Body of pancreas (tissue), 4 donors: ENCODE results near the gene GINS1.

Experiments used
- POLR2A ChIP-seq, 3 donors: fragments of 450-650 bp; IDR thresholded peaks; one replicate each; pipeline ENCODE4 v1.6.1; 2016; ENCODE audit warnings: antibody characterized with exemption in 3 of 3, mild to moderate bottlenecking in 2 of 3
- TF ChIP-seq, protein P1 (sequence below), 7 experiments: fragments of 450-650 bp in 4 of 7; fragments of 200-600 bp in 3 of 7; sonication (generic) in 3 of 7; IDR thresholded peaks; one replicate each; pipeline ENCODE4 v1.5.1; 2016 to 2019; ENCODE audit warnings: antibody characterized with exemption in 7 of 7

DNA sequence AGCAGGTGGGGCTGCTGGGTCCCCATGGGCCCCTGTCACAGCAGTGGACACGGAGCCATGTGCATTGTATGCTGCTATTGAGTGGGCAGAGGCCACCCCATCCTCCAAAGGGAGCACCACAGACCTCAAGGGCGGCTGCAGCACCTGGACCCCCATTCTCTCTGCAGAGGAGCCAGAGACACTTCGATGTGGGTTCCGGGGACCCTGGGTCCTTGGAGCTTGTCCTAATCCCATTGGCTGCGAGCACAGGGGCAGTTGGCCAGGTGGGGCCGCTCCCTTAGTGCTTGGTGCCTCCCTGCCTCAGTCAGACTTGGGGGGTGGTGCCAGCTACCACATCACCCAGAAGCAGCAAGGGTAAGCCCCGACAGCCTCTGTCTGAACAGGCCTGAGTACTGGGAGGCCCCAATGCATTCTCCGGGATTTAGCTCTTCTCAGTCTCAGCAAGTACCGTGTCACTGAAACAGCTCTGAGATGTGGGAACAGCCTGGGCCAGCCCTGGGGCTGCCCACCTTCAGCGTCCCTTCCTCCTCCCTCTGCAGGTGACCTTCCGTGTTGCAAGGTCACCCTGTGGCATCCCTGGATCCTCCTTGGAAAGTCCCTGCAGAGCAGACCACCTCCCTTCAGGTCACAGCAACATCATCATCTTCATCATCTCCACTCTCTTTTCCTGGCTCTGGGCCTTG is 73.9 kb downstream of the GINS1 start:
- TF ChIP-seq, protein P1, sequence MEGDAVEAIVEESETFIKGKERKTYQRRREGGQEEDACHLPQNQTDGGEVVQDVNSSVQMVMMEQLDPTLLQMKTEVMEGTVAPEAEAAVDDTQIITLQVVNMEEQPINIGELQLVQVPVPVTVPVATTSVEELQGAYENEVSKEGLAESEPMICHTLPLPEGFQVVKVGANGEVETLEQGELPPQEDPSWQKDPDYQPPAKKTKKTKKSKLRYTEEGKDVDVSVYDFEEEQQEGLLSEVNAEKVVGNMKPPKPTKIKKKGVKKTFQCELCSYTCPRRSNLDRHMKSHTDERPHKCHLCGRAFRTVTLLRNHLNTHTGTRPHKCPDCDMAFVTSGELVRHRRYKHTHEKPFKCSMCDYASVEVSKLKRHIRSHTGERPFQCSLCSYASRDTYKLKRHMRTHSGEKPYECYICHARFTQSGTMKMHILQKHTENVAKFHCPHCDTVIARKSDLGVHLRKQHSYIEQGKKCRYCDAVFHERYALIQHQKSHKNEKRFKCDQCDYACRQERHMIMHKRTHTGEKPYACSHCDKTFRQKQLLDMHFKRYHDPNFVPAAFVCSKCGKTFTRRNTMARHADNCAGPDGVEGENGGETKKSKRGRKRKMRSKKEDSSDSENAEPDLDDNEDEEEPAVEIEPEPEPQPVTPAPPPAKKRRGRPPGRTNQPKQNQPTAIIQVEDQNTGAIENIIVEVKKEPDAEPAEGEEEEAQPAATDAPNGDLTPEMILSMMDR (IDR thresholded peaks at IDR 0.05), result no peak
- TF ChIP-seq POLR2A (IDR thresholded peaks at IDR 0.05), result no peak
